Right forelimb (tissue), 1 donor: ENCODE data around the gene AHNAK2.
A peak's percentile ranks its signal among the peaks of the same experiment; 100 is the strongest.
"Not testable (repeated sequence)": the region's sequence is repeated elsewhere in the genome, so short reads cannot be mapped to it uniquely, and the experiment has no call there.

Experiments used
- DNase-seq: peaks from one replicate; pipeline ENCODE4 v3.0.0-alpha.2; 2018

AHNAK2 gene

DNA sequence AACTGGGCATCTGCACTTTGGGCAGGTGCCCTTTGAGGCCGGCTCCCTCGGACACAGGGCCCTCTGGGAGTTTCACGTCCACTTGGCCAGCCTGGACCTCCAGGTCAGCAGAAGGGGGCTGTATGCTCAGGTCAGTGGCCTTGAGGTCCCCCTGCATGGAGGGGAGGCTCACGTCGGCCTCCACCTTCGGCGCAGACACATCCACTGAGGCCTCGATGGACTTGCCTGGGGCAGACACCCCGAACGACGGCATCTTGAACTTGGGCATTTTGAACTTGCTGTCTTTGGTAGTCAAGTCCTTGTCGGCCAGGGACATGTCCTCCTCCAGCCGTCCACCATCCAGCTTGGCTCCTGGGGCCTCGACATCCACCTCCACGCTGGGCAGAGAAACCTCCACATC, 27.5 kb downstream of the AHNAK2 start:
- not testable (repeated sequence) for DNase-seq

DNA sequence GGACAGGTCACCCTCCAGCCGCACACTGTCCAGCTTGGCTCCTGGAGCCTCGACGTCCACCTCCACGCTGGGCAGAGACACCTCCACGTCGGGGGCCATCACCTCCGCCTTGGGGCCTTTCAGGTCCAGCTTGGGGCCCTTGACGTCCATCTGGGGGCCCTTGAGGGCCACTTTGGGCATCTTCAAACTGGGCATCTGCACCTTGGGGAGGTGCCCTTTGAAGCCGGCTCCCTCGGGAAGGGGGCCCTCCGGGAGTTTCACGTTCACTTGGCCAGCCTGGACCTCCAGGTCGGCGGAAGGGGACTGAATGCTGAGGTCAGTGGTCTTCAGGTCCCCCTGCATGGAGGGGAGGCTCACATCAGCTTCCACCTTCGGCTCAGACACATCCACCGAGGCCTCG, 28.2 kb downstream of the AHNAK2 start:
- DNase-seq, result no peak

DNA sequence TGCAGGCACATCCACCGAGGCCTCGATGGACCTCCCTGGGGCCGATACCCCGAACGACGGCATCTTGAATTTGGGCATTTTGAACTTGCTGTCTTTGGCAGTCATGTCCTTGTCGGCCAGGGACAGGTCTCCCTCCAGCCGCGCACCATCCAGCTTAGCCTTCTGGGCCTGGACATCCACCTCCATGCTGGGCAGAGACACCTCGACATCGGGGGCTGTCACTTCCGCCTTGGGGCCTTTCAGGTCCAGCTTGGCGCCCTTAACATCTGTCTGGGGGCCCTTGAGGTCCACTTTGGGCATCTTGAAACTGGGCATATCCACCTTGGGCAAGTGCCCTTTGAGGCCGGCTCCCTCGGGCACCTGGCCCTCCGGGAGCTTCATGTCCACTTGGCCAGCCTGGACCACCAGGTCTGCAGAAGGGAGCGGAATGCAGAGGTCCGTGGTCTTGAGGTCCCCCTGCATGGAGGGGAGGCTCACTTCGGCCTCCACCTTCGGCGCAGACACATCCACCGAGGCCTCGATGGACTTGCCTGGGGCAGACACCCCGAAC, 28.7 kb downstream of the AHNAK2 start:
- DNase-seq, result not testable (repeated sequence)

DNA sequence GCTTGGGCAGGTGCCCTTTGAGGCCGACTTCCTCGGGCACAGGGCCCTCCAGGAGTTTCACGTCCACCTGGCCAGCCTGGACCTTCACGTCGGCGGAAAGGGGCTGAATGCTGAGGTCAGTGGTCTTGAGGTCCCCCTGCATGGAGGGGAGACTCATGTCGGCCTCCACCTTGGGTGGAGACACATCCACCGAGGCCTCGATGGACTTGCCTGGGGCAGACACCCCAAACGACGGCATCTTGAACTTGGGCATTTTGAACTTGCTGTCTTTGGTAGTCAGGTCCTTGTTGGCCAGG, 29.5 kb downstream of the AHNAK2 start:
- no peak for DNase-seq

DNA sequence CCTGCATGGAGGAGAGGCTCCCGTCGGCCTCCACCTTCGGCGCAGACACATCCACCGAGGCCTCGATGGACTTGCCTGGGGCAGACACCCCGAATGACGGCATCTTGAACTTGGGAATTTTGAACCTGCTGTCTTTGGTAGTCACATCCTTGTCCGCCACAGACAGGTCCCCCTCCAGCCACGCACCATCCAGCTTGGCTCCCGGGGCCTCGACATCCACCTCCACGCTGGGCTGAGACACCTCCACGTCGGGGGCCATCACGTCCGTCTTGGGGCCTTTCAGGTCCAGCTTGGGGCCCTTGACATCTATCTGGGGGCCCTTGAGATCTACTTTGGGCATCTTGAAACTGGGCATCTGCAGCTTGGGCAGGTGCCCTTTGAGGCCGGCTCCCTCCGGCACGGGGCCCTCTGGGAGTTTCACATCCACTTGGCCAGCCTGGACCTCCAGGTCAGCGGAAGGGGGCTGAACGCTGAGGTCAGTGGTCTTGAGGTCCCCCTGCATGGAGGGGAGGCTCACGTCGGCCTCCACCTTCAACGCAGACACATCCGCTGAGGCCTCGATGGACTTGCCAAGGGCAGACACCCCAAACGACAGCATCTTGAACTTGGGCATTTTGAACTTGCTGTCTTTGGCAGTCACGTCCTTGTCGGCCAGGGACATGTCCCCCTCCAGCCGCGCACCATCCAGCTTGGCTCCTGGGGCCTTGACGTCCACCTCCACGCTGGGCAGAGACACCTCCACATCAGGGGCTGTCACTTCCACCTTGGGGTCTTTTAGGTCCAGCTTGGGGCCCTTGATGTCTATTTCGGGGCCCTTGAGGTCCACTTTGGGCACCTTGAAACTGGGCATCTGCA, 30.1 kb downstream of the AHNAK2 start:
- DNase-seq, result not testable (repeated sequence)

- DNase-seq, result not testable (repeated sequence)
These were observed 31.0 kb downstream of the AHNAK2 start for GRCh38 chr14:104947201-104947600.

DNA sequence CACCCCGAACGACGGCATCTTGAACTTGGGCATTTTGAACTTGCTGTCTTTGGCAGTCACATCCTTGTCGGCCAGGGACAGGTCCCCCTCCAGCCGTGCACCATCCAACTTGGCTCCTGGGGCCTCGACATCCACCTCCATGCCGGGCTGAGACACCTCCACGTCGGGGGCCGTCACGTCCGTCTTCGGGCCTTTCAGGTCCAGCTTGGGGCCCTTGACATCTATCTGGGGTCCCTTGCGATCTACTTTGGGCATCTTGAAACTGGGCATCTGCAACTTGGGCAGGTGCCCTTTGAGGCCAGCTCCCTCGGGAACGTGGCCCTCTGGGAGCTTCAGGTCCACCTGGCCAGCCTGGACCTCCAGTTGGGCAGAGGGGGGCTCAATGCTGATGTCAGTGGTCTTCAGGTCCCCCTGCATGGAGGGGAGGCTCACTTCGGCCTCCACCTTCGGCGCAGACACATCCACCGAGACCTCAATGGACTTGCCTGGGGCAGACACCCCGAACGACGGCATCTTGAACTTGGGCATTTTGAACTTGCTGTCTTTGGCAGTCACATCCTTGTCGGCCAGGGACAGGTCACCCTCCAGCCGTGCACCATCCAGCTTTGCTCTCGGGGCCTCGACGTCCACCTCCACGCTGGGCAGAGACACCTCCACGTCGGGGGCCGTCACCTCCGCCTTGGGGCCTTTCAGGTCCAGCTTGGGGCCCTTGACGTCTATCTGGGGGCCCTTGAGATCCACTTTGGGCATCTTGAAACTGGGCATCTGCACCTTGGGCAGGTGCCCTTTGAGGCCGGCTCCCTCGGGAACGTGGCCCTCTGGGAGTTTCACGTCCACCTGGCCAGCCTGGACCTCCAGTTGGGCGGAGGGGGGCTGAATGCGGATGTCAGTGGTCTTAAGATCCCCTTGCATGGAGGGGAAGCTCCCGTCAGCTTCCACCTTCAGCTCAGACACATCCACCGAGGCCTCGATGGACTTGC, 31.9 kb downstream of the AHNAK2 start:
- not testable (repeated sequence) for DNase-seq

- not testable (repeated sequence) for DNase-seq
These were observed 32.9 kb downstream of the AHNAK2 start for GRCh38 chr14:104945266-104945665.

GRCh38 chr14:104944436-104945205, 33.6 kb downstream of the AHNAK2 start:
- not testable (repeated sequence) for DNase-seq

DNA sequence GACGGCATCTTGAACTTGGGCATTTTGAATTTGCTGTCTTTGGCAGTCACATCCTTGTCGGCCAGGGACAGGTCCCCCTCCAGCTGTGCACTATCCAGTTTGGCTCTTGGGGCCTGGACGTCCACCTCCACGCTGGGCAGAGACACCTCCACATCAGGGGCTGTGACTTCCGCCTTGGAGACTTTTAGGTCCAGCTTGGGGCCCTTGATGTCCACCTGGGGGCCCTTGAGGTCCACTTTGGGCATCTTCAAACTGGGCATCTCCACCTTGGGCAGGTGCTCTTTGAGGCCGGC, 34.2 kb downstream of the AHNAK2 start:
- DNase-seq, result not testable (repeated sequence)

GRCh38 chr14:104943216-104944015, 34.8 kb downstream of the AHNAK2 start:
- not testable (repeated sequence) for DNase-seq

DNA sequence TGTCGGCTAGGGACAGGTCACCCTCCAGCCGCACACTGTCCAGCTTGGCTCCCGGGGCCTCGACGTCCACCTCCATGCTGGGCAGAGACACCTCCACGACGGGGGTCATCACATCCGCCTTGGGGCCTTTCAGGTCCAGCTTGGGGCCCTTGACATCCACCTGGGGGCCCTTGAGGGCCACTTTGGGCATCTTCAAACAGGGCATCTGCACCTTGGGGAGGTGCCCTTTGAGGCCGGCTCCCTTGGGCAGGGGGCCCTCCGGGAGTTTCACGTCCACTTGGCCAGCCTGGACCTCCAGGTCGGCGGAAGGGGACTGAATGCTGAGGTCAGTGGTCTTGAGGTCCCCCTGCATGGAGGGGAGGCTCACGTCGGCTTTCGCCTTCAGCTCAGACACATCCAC, 35.6 kb downstream of the AHNAK2 start:
- no peak for DNase-seq

GRCh38 chr14:104941508-104942365, 36.4 kb downstream of the AHNAK2 start:
- DNase-seq, result no peak

GRCh38 chr14:104940526-104941150, 37.5 kb downstream of the AHNAK2 start:
- DNase-seq, result no peak

DNA sequence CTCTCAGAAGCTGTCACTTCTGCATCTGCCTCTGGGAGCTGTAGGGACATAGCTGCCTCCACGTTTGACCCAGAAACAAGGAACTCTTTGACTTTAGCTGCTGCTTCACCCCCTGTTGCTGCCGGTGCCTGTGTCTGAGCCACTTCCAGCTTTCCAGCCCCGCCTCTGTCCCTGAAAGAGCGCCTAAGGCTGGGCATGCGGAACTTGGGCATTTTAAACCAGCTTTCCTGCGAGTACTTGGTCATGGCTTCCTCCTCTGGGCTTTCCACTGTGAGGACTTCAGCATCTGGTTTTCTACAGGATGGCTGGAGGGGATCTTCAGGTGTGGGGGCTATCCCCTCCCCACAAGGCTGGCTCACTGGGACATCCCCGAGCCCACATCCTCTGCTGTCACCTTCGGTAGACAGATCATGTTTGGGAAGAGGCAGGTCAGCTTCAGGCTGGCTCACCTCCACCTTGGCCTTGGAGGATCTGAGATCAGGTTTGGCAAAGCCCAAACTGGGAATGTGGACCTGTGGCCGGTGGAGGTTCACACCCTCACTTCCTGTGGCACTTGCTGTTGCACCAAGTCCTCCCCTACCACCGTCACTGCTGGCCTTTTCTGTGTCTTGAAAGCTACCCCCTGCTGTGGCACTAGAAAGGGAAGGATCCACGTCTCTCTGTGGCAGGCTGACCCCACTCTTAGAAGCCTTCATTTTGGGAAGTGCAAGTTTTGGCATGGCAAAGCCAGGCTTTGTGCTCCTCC, 38.3 kb downstream of the AHNAK2 start:
- no peak for DNase-seq

DNA sequence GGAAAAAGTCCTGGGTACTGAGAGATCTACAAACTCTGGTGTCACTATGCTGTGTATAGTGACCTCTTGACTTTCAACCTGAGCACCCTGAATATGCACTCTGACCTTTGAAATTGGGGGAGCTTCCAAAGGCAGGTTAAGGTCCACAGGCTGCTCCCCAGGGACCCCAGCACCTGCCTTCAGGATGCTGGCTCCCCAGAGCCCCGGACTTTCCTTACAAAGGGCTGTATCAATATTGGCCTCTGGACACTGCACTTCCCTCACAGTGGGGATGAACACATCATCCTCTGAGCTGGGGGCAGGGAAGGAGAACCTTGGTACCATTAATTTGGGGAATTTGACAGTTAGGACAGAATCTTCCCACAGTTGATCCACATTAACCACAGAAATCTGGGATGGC, 39.2 kb downstream of the AHNAK2 start:
- DNase-seq, result peak; percentile 13

DNA sequence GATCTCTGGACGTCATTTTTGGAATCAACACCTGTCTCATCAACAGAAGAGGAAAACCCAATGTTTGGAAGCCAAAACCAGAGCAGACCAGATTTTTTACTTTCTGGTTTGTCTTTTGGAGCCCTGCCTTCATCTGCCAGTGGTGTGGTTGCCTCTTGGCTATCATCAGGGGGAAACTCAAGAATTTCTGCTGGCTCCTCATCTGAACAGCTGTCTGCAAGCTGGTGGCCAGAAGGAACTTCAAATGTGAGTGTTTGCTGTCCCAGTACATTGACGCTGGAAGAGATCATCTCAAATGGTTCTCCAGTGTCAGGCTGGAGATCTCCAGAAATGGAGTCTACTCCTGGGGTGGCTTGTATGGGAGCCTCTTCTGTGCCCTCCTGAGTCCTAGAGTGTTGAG, 39.7 kb downstream of the AHNAK2 start:
- DNase-seq, result no peak

DNA sequence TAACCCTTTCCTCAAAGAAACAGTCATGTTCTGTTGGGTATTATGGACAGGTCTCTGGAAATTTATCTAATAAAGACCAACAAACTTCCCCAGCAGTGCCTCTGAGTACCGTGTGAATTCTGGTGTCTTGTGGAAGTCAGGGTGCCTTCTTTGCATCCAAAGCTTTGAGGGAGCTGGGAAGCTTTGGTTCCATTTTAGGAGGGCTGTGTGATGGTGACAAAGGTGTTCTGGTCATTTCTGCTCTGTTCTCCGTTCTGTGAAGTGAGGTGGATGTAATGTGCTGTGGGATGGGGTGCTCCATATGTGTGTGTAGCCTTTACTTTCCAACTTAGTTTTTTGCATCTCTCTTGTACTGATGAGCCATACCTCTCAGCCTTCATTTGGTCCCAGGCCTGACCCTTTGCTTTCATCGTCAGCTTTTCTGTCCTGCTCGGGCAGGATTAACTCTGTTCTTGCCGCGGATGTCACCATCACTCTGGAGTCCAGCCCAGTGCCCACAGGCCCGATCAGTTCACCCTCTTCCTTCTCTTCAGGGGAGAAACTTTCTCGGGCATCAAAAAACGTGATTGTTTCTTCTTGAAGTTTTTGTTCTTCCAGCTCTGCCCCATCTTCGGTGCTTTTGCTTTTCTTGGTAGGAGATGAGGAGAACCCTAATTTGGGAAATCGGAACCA, 40.3 kb downstream of the AHNAK2 start:
- DNase-seq, result peak; percentile 7

- DNase-seq, result peak; percentile 24
These were observed 41.0 kb downstream of the AHNAK2 start for GRCh38 chr14:104937161-104937560.
